ENCODE data around the gene COG3.

Gene COG3

DNA sequence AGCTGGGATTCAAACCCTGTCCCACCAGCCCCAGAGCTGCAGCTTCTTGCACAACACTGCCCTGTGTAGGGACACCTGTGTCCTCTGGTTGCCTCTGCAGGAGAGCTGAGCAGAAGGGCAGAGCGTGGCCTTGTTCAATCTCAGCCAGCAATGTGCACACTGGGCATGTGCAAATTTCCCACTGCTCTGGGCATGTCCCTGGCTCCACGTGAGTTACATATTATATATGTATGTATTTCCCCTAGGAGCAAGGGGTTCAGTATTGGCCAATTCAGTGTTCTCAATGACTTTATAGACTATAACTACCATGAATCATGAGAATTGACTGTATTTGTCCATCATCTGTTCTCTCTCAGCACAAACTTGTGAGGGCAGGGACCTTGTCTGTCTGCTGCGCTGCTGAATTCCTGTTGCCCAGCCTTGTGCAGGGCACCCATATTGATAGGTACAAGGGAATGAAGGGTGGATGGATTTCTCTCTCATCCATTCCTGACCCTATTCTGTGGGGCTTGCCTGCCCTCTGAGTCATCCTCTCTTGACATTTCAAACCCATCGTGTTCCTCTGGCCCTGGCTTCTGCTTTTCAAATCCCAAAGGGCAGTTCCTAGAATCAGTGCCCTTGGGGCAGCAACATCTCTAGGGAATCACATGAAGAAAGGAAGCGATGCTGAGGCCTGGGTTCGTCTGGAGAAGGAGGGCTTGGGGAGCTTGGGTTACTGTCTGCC is 81.1 kb downstream of the COG3 start:
- no peak for DNase-seq (ENCODE audit: low read depth)

DNA sequence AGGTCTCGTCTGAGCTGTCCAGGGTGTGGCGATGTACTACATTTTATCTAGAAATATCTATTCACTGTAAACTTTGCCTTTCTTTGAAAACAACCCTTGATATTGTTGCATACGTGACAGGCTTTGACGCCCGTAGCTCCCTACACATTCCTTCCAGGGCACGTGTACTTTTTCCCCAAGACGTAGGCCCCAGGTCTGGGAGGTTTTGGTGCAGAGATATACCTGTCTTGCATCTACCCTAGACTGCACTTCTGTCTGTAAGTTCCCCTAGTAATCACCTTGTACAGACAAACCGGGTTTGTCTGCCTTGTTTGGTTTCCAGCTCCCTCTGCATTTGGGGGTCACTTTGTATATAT is 81.6 kb downstream of the COG3 start:
- DNase-seq (ENCODE audit: low read depth) = no peak

DNA sequence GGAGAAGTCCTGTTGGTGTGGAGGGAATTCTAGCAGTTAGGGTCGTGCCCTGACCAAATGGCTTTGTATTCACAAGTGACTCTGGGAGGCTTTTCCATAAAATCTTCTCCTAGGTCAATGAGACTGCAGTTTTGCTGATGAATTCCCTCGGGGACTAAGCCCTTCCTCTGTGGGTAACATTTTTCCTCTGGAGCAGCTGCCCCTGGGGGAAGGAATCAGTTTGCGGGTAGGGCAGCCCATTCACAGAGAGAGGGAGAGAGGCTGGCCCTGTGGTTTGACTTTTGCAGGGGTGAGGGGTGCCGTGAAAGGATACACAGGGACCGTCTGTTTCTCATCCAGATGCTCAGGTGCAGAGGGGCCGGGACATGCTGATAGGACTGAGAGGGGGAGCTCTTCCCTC is 83.5 kb downstream of the COG3 start:
- DNase-seq (ENCODE audit: low read depth) = no peak

DNA sequence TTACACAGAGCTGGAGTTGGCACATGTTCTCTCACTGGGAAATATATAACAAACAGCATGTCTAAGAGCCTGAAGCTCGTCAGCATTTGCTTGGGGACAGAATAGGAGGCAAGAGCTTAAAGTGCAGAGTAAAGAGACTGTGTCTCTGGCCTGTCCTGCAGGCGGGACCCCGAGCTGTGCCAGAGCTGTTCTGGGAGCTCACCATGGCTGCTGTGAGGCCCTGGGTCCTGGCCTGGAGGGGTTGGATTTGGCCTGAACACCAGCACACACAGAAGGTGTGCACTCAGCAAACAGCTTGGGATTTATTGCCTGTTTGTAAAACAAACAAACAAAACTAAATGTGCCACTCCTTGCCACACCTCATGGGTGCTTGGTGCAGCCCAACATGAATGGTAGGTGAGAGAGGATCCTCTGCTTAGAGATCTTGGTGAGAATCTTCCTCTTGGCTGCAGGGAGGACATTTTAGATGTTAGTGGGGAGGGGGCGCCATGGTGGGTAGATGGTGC is 89.9 kb downstream of the COG3 start:
- DNase-seq (ENCODE audit: low read depth) = no peak

DNA sequence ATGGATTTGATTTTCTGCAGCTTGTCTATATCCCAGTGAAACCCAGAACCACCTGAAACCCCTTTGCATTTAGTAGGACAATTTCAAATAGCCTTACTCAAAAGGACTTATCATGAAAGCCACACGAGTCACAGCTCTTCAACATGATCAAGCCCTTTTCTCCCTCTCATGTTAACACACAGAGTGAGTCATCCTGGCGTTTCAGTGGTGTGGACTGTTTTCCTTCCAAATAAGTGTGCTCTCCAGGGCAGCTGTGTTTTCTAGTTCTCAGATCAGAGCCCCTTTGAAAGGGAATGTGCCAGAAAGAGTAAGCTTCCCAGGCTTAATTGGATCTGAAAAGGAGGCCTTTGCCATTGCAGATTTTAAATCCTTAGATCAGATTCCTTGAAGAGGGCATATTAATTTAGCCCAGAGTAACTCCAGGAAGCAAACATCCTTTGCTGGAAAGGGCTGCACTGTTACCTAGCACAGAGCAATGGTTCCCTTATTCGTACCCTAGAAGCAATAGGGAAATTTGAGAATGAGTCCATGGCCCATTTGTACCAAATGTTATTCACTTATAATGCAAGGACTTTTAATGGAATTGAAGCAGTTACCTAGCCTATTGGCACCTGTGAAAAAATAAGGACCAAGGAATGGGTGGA is 99.5 kb downstream of the COG3 start:
- DNase-seq (ENCODE audit: low read depth) = peak; percentile 36

DNA sequence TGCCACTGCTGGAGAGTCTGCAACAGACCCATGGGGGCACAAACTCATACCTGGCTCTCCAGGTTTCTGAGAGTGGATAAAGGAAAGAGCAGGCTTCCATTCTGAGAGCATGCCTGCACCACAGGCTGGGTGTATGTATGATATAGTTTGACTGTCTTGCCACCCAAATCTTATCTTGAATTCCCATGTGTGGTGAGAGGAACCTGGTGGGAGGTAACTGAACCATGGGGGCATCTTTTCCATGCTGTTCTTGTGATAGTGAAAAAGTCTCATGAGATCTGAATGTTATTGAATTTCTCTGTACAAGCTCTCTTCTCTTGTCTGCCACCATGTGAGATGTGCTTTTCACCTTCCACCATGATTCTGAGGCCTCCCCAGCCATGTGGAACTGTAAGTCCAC is 100.6 kb downstream of the COG3 start:
- DNase-seq (ENCODE audit: low read depth) = no peak

DNA sequence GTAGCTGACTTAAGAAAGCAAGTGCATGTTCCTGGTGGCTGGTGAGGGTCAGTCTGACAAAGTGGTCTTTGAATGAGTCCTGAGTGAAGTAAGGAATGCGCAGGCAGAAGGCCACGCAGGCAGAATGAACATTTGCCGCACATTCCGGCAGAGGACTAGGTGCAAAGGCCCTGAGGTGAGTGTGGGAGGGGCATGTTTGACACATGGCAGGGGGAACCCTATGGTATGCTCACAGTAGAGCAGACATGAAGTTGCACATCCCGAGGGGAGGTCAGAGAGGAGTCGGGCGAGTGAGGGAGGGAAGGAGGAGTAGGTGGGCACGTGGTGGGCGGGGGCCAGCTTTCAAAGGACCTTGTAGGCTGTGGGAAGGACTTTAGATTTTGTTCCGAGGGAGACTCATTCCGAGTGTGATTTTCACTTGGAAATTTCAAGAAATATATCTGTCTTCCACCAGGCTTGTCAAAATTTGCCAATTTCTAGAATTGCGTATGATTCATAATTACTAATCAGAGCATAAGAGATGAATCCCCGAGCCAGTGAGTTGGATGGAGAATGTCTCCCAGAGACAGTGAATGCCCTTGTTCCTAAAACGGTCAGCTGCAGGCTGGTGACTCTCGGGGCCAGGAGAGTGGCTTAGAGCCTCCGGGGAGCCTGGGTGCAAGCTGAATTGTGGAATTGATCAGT is 110.5 kb downstream of the COG3 start:
- no peak for DNase-seq (ENCODE audit: low read depth)

DNA sequence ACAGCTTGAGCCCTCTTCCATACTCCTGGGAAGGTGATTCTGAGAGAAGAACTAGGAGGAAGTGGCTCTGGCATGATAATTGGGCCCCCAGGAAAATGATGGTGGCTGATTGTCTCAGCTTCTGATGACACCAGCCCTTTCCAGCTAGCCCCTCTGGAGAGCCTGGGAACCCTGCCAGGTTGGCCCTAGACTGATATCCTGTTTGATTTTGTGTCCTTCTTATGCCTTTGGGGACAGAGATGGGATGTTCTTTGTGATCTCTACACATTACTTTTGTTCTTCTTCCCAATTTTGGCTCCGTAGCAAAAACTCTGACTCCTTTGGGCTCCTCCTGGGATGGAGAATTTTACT is 111.1 kb downstream of the COG3 start:
- no peak for DNase-seq (ENCODE audit: low read depth)

DNA sequence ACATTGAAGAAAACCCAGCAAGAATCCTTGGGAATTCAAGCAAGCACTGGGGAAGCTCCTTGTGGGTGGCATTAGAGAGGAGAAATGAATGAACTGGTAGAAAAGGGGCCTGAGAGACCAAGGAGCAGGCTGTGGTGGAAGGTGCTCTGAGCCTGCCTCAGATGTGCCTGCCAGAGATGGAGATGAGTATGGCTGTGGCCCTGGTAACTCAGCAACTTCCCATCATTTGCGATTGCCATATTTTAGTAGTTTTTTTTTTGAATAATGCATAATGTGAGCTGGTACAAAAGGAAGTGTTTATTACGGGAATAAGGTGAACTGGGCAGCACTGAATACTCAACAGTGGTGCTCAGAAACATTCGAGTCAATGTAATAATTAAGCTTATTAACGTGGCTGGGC is 111.7 kb downstream of the COG3 start:
- no peak for DNase-seq (ENCODE audit: low read depth)

DNA sequence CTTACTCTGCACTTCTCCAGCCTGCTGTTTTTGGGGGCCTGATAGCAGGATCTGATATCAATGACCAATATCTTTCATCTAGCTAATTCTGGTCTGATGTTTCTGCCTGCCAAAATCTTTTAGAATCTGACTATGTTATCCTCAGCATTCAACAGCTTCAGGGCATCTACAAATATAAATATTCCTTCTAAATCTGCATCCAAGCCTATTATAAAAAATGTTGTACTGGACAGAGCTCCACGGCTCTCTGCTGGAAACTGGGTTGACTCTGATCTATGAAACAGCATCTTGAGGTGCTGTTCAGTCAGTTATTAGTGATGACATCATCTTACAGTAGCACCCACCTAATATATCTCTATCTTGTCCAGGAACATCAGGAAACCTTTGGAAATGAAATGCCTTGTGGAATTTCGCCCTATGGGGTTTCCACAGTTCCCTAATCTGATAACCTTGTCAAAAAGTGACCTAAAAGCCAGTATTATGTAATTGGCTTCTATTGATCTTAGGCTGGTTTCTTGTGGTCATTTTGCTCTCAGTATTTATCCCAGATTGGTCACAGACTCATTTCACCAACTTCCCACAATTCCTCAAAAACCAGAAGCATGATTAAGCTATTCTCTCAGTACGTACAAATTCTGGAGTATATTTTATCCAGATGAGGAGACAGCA is 117.8 kb downstream of the COG3 start:
- DNase-seq (ENCODE audit: low read depth) = no peak

DNA sequence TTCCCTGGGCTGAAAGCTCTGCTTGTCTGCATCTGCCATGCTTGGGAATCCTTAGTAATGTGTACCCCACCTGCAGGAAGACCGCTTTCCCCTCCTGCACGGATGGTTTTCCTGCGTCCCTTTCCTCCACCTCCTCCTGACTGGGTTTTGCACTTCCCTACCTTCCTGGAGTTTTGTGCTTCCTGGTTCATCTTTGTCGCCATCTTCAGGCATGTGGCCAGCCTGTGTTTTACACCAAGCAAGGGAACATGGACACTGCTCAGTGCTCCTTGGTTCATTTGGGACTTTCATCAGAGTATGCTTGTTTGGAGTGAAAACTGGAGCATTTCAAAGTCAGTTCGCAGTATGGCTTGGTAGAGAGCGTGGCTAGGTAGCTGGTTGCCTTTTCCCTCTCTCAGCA is 120.1 kb downstream of the COG3 start:
- DNase-seq (ENCODE audit: low read depth) = no peak

All from non-pigmented ciliary epithelial cell (primary cell).